HCT116 (cell line): Measurements from ENCODE around the gene RARS1.

Source experiments
- ATF3 ChIP-seq: IDR thresholded peaks from 2 replicates; pipeline ENCODE4 v1.6.1; 2012
- CTCF ChIP-seq, 3 experiments: fragments of 200-600 bp in 1 of 3; sonication (generic) in 1 of 3; IDR thresholded peaks in 2 of 3; conservative IDR thresholded peaks in 1 of 3; 2 replicates each; pipeline ENCODE4 v1.5.1; 2012 to 2017; ENCODE audit warnings: low read depth in 2 of 3, low read length in 2 of 3, antibody characterized with exemption in 1 of 3, borderline replicate concordance in 1 of 3, control low read depth in 1 of 3, mild to moderate bottlenecking in 1 of 3, mixed read lengths in 1 of 3, mixed run types in 1 of 3, moderate library complexity in 1 of 3; ENCODE audit not compliant: insufficient read depth in 1 of 3
- EZH2 ChIP-seq: fragments of 200-600 bp; sonication (generic); IDR thresholded peaks from 2 replicates; pipeline ENCODE4 v1.6.1; 2017; ENCODE audit warnings: antibody characterized with exemption, mixed run types
- JUND ChIP-seq: IDR thresholded peaks from 2 replicates; pipeline ENCODE4 v1.6.1; 2012
- POLR2A ChIP-seq: IDR thresholded peaks from 2 replicates; pipeline ENCODE4 v1.7.0; 2011; ENCODE audit warnings: borderline replicate concordance; ENCODE audit not compliant: insufficient read depth, insufficient read length; ENCODE audit errors: extremely low read depth
- POLR2AphosphoS5 ChIP-seq: IDR thresholded peaks from 2 replicates; pipeline ENCODE4 v1.6.1; 2011; ENCODE audit warnings: mild to moderate bottlenecking, low read depth, low read length, moderate library complexity
- RAD21 ChIP-seq: IDR thresholded peaks from 2 replicates; pipeline ENCODE4 v1.6.1; 2012; ENCODE audit warnings: low read depth, mild to moderate bottlenecking
- SP1 ChIP-seq: IDR thresholded peaks from 2 replicates; pipeline ENCODE4 v1.6.1; 2012; ENCODE audit warnings: low read depth
- YY1 ChIP-seq: IDR thresholded peaks from 2 replicates; pipeline ENCODE4 v1.6.1; 2011; ENCODE audit warnings: low read length, low read depth, moderate library complexity, mild to moderate bottlenecking; ENCODE audit not compliant: insufficient replicate concordance; ENCODE audit errors: extremely low read depth
- ZFX ChIP-seq: fragments of 450-650 bp; IDR thresholded peaks from 2 replicates; pipeline ENCODE4 v1.6.1; 2017
- ZNF274 ChIP-seq: fragments of 200-500 bp; sonication (Bioruptor generic); IDR thresholded peaks from 2 replicates; pipeline ENCODE4 v1.6.1; 2014; ENCODE audit warnings: mild to moderate bottlenecking, low read depth, low read length, inconsistent platforms

GRCh38 chr5:168494057-168494555 is 7.8 kb downstream of the RARS1 start:
- TF ChIP-seq CTCF (IDR thresholded peaks at IDR 0.05 in 2 of 3, conservative IDR thresholded peaks at IDR 0.05 in 1 of 3; ENCODE audit: borderline replicate concordance in 1 of 3, insufficient read depth in 1 of 3, low read depth in 2 of 3, low read length in 2 of 3) (no peak), POLR2AphosphoS5 (no peak), SP1 (no peak), EZH2 (no peak), POLR2A (no peak), YY1 (no peak), JUND (no peak), RAD21 (no peak), ZNF274 (no peak), ATF3 (no peak), ZFX (no peak)
